H9 (cell line): ENCODE measurements around the gene DIP2C. TPM values are rescaled to one million over a fixed set of nuclear protein-coding genes. Genes with fewer than 3 reads are reported as not detected.
A peak's percentile ranks its signal among the peaks of the same experiment; 100 is the strongest.

Source experiments
- DNase-seq: peaks from one replicate; pipeline ENCODE4 v3.0.0-alpha.2; 2017
- H2AFZ ChIP-seq: one replicate; pipeline ENCODE4 v1.6.1; 2013; ENCODE audit warnings: mild to moderate bottlenecking, low read length, control low read depth, moderate library complexity
- H2AK5ac ChIP-seq: 2 replicates; pipeline ENCODE4 v1.6.1; 2013; ENCODE audit warnings: low read length, control low read depth, mixed read lengths; ENCODE audit not compliant: insufficient read length
- H2BK120ac ChIP-seq: one replicate; pipeline ENCODE4 v1.6.1; 2013; ENCODE audit warnings: low read depth, mild to moderate bottlenecking, low read length, control low read depth, inconsistent platforms; ENCODE audit not compliant: poor library complexity, severe bottlenecking
- H2BK12ac ChIP-seq: 2 replicates; pipeline ENCODE4 v1.6.1; 2013; ENCODE audit warnings: low read length, control low read depth, mixed read lengths, low read depth; ENCODE audit not compliant: insufficient read length
- H2BK15ac ChIP-seq: 2 replicates; pipeline ENCODE4 v1.6.1; 2013; ENCODE audit warnings: low read depth, low read length, control low read depth
- H2BK20ac ChIP-seq: one replicate; pipeline ENCODE4 v1.6.1; 2013; ENCODE audit warnings: low read depth, mild to moderate bottlenecking, low read length, control low read depth, inconsistent platforms; ENCODE audit not compliant: poor library complexity, severe bottlenecking
- H2BK5ac ChIP-seq: 2 replicates; pipeline ENCODE4 v1.6.1; 2013; ENCODE audit warnings: low read length, control low read depth, mixed read lengths; ENCODE audit not compliant: insufficient read length
- H3K14ac ChIP-seq: 2 replicates; pipeline ENCODE4 v1.6.1; 2013; ENCODE audit warnings: low read length, control low read depth; ENCODE audit not compliant: insufficient read depth
- H3K18ac ChIP-seq: 2 replicates; pipeline ENCODE4 v1.6.1; 2013; ENCODE audit warnings: low read depth, mild to moderate bottlenecking, mixed read lengths, low read length, control low read depth; ENCODE audit not compliant: insufficient read length
- H3K23ac ChIP-seq: 2 replicates; pipeline ENCODE4 v1.6.1; 2013; ENCODE audit warnings: low read length, control low read depth, mixed read lengths, low read depth; ENCODE audit not compliant: insufficient read length
- H3K23me2 ChIP-seq: 2 replicates; pipeline ENCODE4 v1.6.1; 2013; ENCODE audit warnings: low read depth, mild to moderate bottlenecking, mixed read lengths, low read length, control low read depth; ENCODE audit not compliant: insufficient read length, poor library complexity, severe bottlenecking
- H3K27ac ChIP-seq: 2 replicates; pipeline ENCODE4 v1.5.1; 2013; ENCODE audit warnings: low read length, control low read depth, mixed read lengths, low read depth; ENCODE audit not compliant: insufficient read length
- H3K27me3 ChIP-seq: 2 replicates; pipeline ENCODE4 v1.6.1; 2013; ENCODE audit warnings: low read length, control low read depth, inconsistent platforms; ENCODE audit not compliant: insufficient read depth
- H3K4ac ChIP-seq: 2 replicates; pipeline ENCODE4 v1.6.1; 2013; ENCODE audit warnings: low read depth, mild to moderate bottlenecking, control low read depth, inconsistent platforms, low read length, moderate library complexity
- H3K4me1 ChIP-seq: 2 replicates; pipeline ENCODE4 v1.6.1; 2013; ENCODE audit warnings: low read length, control low read depth, inconsistent platforms; ENCODE audit not compliant: insufficient read depth
- H3K4me2 ChIP-seq: 2 replicates; pipeline ENCODE4 v1.6.1; 2013; ENCODE audit warnings: low read length, control low read depth, mixed read lengths; ENCODE audit not compliant: insufficient read length, insufficient read depth
- H3K56ac ChIP-seq: 2 replicates; pipeline ENCODE4 v1.6.1; 2013; ENCODE audit warnings: low read depth, mild to moderate bottlenecking, mixed read lengths, low read length, control low read depth; ENCODE audit not compliant: insufficient read length
- H3K79me1 ChIP-seq: 2 replicates; pipeline ENCODE4 v1.6.1; 2013; ENCODE audit warnings: low read depth, mild to moderate bottlenecking, moderate library complexity, low read length, control low read depth, inconsistent platforms; ENCODE audit not compliant: insufficient read depth, poor library complexity, severe bottlenecking
- H3K79me2 ChIP-seq: 2 replicates; pipeline ENCODE4 v1.6.1; 2013; ENCODE audit warnings: low read length, control low read depth, inconsistent platforms; ENCODE audit not compliant: insufficient read depth
- H3K9ac ChIP-seq: 2 replicates; pipeline ENCODE4 v1.6.1; 2013; ENCODE audit warnings: low read length, control low read depth, mixed read lengths; ENCODE audit not compliant: insufficient read length; ENCODE audit errors: extremely low read depth
- H3K9me3 ChIP-seq: one replicate; pipeline ENCODE4 v1.6.1; 2013; ENCODE audit warnings: low read depth, low read length, inconsistent platforms; ENCODE audit not compliant: control insufficient read depth
- H3T11ph ChIP-seq: one replicate; pipeline ENCODE4 v1.6.1; 2013; ENCODE audit warnings: mild to moderate bottlenecking, low read length, control low read depth, inconsistent platforms
- H4K20me1 ChIP-seq: one replicate; pipeline ENCODE4 v1.6.1; 2013; ENCODE audit not compliant: control insufficient read depth, insufficient read length, insufficient read depth
- H4K5ac ChIP-seq: 2 replicates; pipeline ENCODE4 v1.6.1; 2013; ENCODE audit warnings: low read depth, mild to moderate bottlenecking, mixed read lengths, low read length, control low read depth; ENCODE audit not compliant: insufficient read length
- H4K8ac ChIP-seq: replicated peaks from 2 replicates; pipeline ENCODE4 v1.6.1; 2013; ENCODE audit warnings: low read length, control low read depth, mixed read lengths, low read depth; ENCODE audit not compliant: insufficient read length
- H4K91ac ChIP-seq: 2 replicates; pipeline ENCODE4 v1.6.1; 2013; ENCODE audit warnings: low read depth, mild to moderate bottlenecking, moderate library complexity, mixed read lengths, low read length, control low read depth; ENCODE audit not compliant: insufficient read length
- H3K27ac Mint-ChIP-seq, 3 experiments: 2 replicates in 2 of 3; 3 replicates in 1 of 3; pipeline ENCODE4 v1.8.0; 2020 to 2021; ENCODE audit warnings: mixed read lengths in 3 of 3, mild to moderate bottlenecking in 1 of 3, moderate library complexity in 1 of 3
- H3K27me3 Mint-ChIP-seq: 2 replicates; pipeline ENCODE4 v1.8.0; 2021; ENCODE audit warnings: low read depth, mild to moderate bottlenecking, moderate library complexity, mixed read lengths
- H3K36me3 Mint-ChIP-seq, 3 experiments: 2 replicates in 2 of 3; 3 replicates in 1 of 3; pipeline ENCODE4 v1.8.0; 2020 to 2021; ENCODE audit warnings: low read depth in 3 of 3, mixed read lengths in 3 of 3; ENCODE audit not compliant: insufficient read depth in 1 of 3
- H3K4me1 Mint-ChIP-seq, 2 experiments: 2 replicates each; pipeline ENCODE4 v1.8.0; 2020; ENCODE audit warnings: mixed read lengths in 2 of 2
- H3K4me3 Mint-ChIP-seq, 2 experiments: 2 replicates in 1 of 2; 3 replicates in 1 of 2; pipeline ENCODE4 v1.8.0; 2020 to 2021; ENCODE audit warnings: mild to moderate bottlenecking in 2 of 2, mixed read lengths in 2 of 2, moderate library complexity in 1 of 2
- H3K9me3 Mint-ChIP-seq, 2 experiments: 2 replicates in 1 of 2; 3 replicates in 1 of 2; pipeline ENCODE4 v1.8.0; 2020; ENCODE audit warnings: mild to moderate bottlenecking in 2 of 2, mixed read lengths in 2 of 2, moderate library complexity in 1 of 2
- CTCF ChIP-seq: fragments of 200-600 bp; sonication (generic); conservative IDR thresholded peaks from 3 replicates; pipeline ENCODE4 v1.8.0; 2021; ENCODE audit warnings: antibody characterized with exemption, mild to moderate bottlenecking
- WGBS: extraction: QIAGEN DNeasy Blood & Tissue Kit; methylation state at CpG from one replicate; pipeline ENCODE4 v1.1.7; 2013; ENCODE audit warnings: missing lambda C conversion rate, low lambda C conversion rate, mixed read lengths; ENCODE audit not compliant: insufficient read length; ENCODE audit errors: extremely low coverage; 5-methylcytosine and 5-hydroxymethylcytosine counted together
- total RNA-seq: library from RNA; stranded (reverse); gene quantifications from 2 replicates; pipeline ENCODE4 v1.2.1, GENCODE V29; 2021

The DIP2C gene
- total RNA-seq, 1 experiment from 2014 or later = 7.9 TPM

- no peaks in the 10 kb centered on the region for H3K27me3 Mint-ChIP-seq
- Histone ChIP-seq H2BK12ac (no peak overlapping the region), H3K79me1 (no peaks in the 10 kb centered on the region), H4K5ac (no peak overlapping the region), H4K20me1 (no peaks in the 10 kb centered on the region), H3K14ac (no peak overlapping the region), H3K23ac (no peak overlapping the region), H3K4ac (no peak overlapping the region), H4K91ac (no peak overlapping the region), H3K18ac (no peak overlapping the region), H3K56ac (no peak overlapping the region), H2AK5ac (no peak overlapping the region), H3K79me2 (no peaks in the 10 kb centered on the region), H3T11ph (no peak overlapping the region), H2BK120ac (no peak overlapping the region), H2BK5ac (no peak overlapping the region), H3K27ac (no peak overlapping the region), H4K8ac (no peak overlapping the region), H3K23me2 (no peaks in the 10 kb centered on the region), H3K9ac (no peak overlapping the region), H3K27me3 (no peaks in the 10 kb centered on the region), H2BK15ac (no peak overlapping the region), H2AFZ (no peak overlapping the region), H3K9me3 (no peaks in the 10 kb centered on the region), H3K4me2 (no peak overlapping the region), H2BK20ac (no peak overlapping the region), H3K4me1 (no peaks in the 10 kb centered on the region)
- peaks cover 6 to 30% (median 26%) of the 10 kb centered on the region in 3 experiments; a peak in 6 of 7 replicates for H3K36me3 Mint-ChIP-seq
- DNase-seq = no peak
- no peak overlapping the region for H3K4me3 Mint-ChIP-seq
- TF ChIP-seq CTCF = no peak
- H3K4me1 Mint-ChIP-seq = no peaks in the 10 kb centered on the region; a peak in 1 of 4 replicates
- no CpG with 5 or more reads among the region's 14 CpGs for WGBS
- H3K27ac Mint-ChIP-seq = peak overlapping the region in 1 of 3 experiments; percentile 76; a peak in 1 of 7 replicates
- H3K9me3 Mint-ChIP-seq = no peaks in the 10 kb centered on the region
Measured at GRCh38 chr10:359762-360161, 329.7 kb downstream of the DIP2C start.
